Measurements from ENCODE around the gene HPSE2. TPM values are rescaled to one million over a fixed set of nuclear protein-coding genes. Genes with fewer than 3 reads are reported as not detected.
A peak's percentile ranks its signal among the peaks of the same experiment; 100 is the strongest.

The HPSE2 gene
- total RNA-seq, 2 donors from 2014 or later = 0.76 to 2.8 TPM

DNA sequence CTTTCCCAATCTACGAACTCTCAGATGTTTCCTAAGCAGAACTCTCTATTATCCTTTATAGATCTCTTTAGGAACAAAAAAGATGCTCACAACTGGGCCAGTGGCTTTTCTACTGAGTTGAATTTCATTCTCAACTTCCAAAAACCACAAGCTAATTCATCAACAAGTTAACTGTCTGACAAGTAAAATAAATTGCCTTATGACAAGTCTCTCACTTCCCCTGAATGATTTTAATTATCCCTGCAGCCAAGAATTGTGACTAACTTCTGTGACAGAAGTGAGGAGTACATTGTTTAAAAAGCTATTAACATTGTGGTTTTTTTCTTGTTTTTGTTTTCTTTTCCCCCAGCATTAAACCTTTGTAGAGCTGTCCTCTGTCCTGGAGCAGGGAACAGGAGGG is 343.1 kb downstream of the HPSE2 start:
- ATAC-seq (no peak), DNase-seq (no peak)
- intact Hi-C loops (cut with DNase I, micrococcal nuclease) = no loop called here

GRCh38 chr10:98886686-98887085 is 349.0 kb downstream of the HPSE2 start:
- intact Hi-C loops (cut with DNase I, micrococcal nuclease) = no loop called here
- DNase-seq (no peak), ATAC-seq (no peak)

GRCh38 chr10:98885378-98885777 is 350.3 kb downstream of the HPSE2 start:
- DNase-seq = no peak
- no peak for ATAC-seq
- intact Hi-C loops (cut with DNase I, micrococcal nuclease) = no loop called here

DNA sequence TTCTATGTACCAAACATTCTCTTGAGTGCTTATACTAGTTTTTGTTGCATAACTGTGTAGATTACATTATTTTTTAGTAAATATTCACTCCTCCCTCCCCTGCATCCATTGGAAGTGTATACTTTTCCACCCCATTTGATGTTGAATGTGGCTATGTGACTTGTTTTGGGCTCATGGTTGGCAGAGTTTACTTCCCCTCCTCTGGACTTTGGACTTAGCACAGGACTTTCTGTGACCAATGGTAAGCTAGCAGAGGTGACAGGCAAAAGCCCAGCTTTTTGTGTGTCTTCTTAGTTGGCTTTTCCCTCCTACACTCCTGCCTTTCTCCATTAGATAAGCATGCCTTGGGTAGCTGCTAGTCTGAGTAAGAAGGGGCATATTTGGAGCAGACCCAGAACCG is 353.9 kb downstream of the HPSE2 start:
- ATAC-seq (no peak), DNase-seq (no peak)
- intact Hi-C loops (cut with DNase I, micrococcal nuclease) = no loop called here

DNA sequence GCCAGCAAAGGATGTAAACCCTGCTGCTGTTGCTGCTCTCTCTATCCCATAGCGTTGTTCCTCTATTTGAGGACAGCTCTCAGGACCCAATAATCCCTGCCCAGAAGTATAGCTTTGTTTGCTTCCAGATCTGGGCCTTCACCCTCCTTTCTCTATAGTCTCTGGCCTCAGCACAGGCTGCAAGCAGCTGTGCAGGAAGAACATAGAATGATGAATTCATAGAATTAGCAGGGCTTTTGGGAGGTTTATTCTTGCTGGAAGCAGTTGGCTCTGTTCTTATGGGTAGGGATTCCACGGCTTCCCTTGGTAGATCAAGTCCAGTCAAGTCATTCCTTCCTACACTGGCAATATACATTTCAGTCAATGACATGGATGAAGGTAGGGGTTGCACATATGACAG is 354.7 kb downstream of the HPSE2 start:
- no peak for DNase-seq
- ATAC-seq = no peak
- intact Hi-C loops (cut with DNase I, micrococcal nuclease) = no loop called here

DNA sequence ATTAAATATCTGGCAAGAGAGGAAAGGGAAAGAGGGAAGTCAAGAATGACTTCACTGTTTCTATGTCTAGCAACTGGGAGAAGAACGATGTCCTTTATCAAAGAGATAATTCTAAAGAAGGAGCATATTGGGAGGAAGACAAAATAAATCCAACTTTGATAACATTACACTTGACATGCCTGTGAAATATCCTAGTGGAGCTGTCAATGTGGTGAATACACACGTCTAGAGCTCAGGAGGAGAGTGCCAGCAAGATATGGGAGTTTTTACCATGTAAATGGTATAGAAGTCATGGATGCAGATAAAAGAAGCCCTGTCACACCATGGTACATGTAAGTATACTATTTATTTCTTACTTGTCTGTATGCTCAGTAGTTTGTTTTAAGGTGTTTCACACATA is 356.7 kb downstream of the HPSE2 start:
- no peak for ATAC-seq
- intact Hi-C loops (cut with DNase I, micrococcal nuclease) = no loop called here
- DNase-seq = no peak

DNA sequence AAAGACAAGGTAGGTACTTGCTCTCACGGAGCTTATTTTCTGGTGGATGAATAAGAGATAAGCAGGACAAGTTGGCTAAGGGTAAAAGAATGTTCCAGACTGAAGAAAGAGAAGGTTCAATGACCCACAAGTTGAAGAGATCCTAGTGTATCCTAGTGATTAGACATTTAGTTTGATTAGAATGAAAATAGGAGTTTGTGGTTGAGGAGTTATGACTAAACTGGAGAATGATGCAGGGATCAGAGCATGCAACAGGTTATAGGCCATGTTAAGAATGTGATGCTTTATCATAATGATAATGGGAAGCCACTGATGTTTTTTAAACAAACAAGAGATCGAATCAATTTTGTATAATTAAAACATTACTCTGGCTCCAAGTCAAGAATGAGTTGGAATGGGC is 357.2 kb downstream of the HPSE2 start:
- no peak for ATAC-seq
- intact Hi-C loops (cut with DNase I, micrococcal nuclease) = no loop called here
- no peak for DNase-seq

GRCh38 chr10:98861962-98862361 is 373.7 kb downstream of the HPSE2 start:
- intact Hi-C loops (cut with DNase I, micrococcal nuclease) = no loop called here
- ATAC-seq (no peak), DNase-seq (no peak)

DNA sequence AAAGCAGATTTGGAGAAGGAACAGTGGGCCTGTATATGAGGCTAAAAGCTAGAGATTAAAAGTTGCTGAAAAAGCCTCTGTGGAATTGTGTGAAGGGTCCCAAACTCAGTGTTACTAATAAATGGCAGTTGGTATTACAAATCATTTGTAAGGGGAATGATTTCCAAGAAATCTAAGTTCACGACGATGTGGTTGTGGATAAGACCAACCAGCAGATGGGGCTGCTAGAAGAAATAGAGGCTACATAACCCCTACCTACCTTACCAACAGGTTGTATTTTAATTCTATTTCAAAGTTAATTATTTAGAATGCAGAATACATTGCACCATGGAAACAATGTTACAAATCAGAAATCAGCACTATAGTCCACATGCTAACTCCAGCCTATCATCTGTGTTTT is 377.1 kb downstream of the HPSE2 start:
- intact Hi-C loops (cut with DNase I, micrococcal nuclease) = no loop called here
- ATAC-seq (no peak), DNase-seq (no peak)

DNA sequence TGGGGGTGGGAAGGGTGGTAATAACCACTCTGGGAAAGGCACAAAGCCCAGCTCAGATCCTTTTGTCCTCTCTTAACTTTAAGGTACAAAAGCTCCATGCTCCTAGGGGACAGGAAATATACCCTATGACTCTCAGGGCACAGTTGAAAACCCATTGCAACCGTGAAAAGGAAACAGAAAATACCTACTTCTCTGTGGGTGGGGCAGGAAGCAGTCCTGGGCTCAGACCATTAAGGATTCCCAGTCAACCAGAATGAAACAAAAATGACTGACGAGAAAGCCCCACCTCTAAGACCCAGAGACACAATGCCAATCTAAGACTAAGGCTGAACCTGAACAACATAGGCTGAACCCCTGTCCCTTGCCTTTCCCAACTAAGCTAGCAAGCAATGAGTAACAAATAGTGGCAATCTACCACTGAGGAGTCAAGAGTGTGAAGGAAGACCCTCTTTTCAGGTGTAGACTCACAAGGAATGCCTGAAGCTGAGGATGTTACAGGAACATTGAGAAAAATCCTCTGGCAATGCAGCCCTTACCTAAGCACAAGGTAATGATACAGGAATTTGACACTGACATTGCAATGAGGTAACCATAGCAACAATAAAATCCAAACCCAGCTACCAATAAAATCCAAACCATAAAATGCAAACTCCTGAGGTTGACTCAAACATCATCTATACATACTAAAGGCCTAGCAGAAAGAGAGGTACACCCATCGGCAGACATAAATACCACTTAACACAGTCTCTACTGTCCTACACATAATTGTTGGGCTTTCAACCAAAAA is 380.1 kb downstream of the HPSE2 start:
- peak; percentile 70 for ATAC-seq

GRCh38 chr10:98852686-98853085 is 383.0 kb downstream of the HPSE2 start:
- intact Hi-C loops (cut with DNase I, micrococcal nuclease) = no loop called here
- DNase-seq (no peak), ATAC-seq (no peak)

More for the DNA sequence above, 380.1 kb downstream of the HPSE2 start:
- DNase-seq = no peak
- intact Hi-C loops (cut with DNase I, micrococcal nuclease) = no loop called here

DNA sequence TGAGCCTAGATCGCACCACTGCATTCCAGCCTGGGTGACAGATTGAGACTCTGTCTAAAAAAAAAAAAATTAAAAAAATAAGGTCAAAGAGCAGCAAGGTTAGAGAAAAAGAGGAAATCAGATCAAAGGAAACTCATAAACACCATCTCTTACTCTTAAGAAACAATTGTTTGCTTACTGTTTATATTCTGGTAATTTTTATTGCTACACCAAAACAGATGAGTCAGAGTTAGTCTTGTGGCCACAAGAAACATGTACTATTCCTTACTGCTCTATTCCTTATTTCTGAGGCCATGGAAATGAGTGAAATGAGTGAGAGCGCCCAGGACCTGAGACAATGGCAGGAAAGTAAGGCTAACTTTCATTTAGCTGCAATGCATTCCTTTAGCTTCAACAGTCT is 387.3 kb downstream of the HPSE2 start:
- intact Hi-C loops (cut with DNase I, micrococcal nuclease) = no loop called here
- ATAC-seq = no peak
- DNase-seq = no peak

DNA sequence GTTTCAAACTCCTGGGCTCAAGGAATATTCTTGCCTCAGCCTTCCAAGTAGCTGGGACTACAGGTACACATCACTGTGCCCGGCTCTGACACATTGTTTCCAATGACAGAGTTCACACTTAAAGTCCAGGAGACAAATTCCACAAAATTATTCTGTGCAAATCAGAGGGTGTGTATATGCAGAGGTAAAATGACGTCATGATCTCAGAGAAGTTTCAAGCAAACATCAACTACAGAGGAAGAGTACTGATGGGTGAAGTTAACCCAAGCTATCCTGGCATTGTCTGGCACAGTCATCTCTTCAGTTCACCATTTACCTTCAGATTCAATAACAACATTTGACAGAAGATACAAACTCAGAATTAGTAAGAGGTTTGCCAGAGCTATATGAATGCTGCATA is 388.9 kb downstream of the HPSE2 start:
- DNase-seq = no peak
- intact Hi-C loops (cut with DNase I, micrococcal nuclease) = no loop called here
- ATAC-seq = no peak

DNA sequence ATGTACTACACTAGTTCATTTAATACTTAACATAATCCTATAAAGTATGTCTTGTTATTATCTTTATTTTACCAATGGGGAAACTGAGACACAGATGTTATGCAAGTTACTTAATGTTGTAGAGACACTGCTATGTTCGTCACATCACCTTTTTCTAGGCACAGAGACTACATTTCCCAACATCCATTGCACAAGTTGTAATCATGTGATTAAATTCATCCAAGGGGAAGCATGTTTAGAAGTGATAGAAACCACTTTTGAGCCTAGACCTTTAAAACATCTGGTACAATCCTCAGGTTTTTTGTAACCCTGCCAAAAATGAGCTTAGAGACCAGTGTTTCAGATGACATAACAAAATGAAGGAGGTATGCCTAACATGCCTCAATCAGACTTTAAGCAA is 402.1 kb downstream of the HPSE2 start:
- intact Hi-C loops (cut with DNase I, micrococcal nuclease) = no loop called here
- ATAC-seq (no peak), DNase-seq (no peak)

DNA sequence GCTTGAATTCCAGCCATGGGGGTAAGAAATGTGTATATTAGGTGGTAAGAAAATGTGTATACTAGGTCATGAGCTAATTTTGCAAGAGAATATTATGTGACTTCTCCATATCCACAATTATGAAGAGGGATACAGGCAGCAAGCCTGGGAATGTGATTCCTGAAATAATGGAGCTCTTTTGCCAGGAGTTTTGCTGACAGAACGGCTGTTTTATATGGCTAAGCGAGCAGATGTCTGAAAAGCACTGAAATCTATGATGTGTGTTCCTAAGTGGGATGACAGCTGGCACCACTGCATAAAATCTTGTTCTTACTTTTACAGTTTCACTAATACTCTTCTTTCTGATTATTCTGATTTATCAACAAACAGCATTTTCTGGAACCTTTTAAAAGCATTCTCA is 402.9 kb downstream of the HPSE2 start:
- ATAC-seq = no peak
- DNase-seq = no peak
- intact Hi-C loops (cut with DNase I, micrococcal nuclease) = no loop called here

- DNase-seq (no peak), ATAC-seq (no peak)
- intact Hi-C loops (cut with DNase I, micrococcal nuclease) = no loop called here
Measured at GRCh38 chr10:98832196-98832595, 403.5 kb downstream of the HPSE2 start.

- intact Hi-C loops (cut with DNase I, micrococcal nuclease) = no loop called here
- no peak for ATAC-seq
- no peak for DNase-seq
Measured at GRCh38 chr10:98831391-98831790, 404.3 kb downstream of the HPSE2 start.

GRCh38 chr10:98825741-98826140 is 409.9 kb downstream of the HPSE2 start:
- intact Hi-C loops (cut with DNase I, micrococcal nuclease) = no loop called here
- ATAC-seq = no peak
- no peak for DNase-seq

- no peak for ATAC-seq
- intact Hi-C loops (cut with DNase I, micrococcal nuclease) = no loop called here
- DNase-seq = no peak
Measured at GRCh38 chr10:98817396-98817795, 418.3 kb downstream of the HPSE2 start.

DNA sequence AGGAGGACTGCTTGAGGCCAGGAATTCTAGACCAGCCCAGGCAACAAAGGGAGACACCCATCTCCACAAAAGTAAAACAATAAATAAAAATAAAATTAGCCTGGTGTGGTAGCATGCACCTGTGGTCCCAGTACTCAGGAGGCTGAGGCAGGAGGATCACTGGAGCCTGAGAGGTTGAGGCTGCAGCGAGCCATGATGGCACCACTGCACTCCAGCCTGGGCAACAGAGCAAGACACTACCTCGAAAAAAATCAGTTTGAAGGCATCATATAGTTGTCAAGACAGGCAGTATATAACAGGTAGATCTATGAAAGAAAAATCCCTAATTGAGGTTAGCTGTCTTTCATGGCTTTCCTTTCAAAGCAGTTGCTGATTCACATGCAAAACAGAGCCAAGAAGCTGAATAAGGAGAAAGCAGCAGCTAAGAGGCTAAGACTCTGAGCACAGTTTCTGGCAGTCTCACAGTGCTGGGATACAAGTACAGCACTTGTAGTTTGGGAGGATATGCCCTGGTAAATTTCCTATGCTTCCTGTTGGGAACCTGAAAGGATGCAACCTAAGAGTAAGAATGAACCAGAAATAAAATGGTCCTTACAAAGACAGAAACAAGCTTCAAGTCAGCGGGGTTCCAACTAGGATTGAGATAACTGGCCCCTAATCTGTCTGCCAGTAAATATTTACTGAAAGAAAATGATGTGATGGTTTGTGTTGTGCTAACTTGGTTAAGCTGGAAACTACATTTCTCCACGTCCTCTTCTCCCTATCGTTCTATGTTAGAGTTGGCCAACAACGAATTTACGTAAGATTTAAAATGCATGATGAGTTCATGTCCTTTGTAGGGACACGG is 420.4 kb downstream of the HPSE2 start:
- intact Hi-C loops (cut with DNase I, micrococcal nuclease) = no loop called here
- DNase-seq (no peak), ATAC-seq (no peak)
